Calu3 (cell line): ENCODE measurements around the gene QPRT. TPM values are rescaled to one million over a fixed set of nuclear protein-coding genes. Genes with fewer than 3 reads are reported as not detected.
"Not testable (repeated sequence)": the region's sequence is repeated elsewhere in the genome, so short reads cannot be mapped to it uniquely, and the experiment has no call there.

Experiments used
- BruUV-seq: library from RNA; stranded (reverse); fragments of 400-500 nt; replicated peaks from 2 replicates; lab custom pipeline; 2021; lab: Mats Ljungman, UMichigan
- CTCF ChIA-PET: fragments of 300-600 bp; sonication (Branson Sonifier 250); formaldehyde crosslinking; loops from one replicate; lab custom pipeline; 2022; ENCODE audit warnings: antibody characterized with exemption; lab: Charles Lee
- DNase-seq: peaks from one replicate; pipeline ENCODE4 v3.0.0; 2022
- H3K27ac Mint-ChIP-seq: one replicate; pipeline ENCODE4 v1.8.0; 2022; ENCODE audit warnings: mixed read lengths; ENCODE audit not compliant: unreplicated experiment
- H3K27me3 Mint-ChIP-seq: one replicate; pipeline ENCODE4 v1.8.0; 2022; ENCODE audit warnings: mixed read lengths; ENCODE audit not compliant: unreplicated experiment
- H3K36me3 Mint-ChIP-seq: one replicate; pipeline ENCODE4 v1.8.0; 2022; ENCODE audit warnings: mild to moderate bottlenecking, moderate library complexity, mixed read lengths; ENCODE audit not compliant: insufficient read depth, unreplicated experiment
- H3K4me1 Mint-ChIP-seq: one replicate; pipeline ENCODE4 v1.8.0; 2022; ENCODE audit warnings: mild to moderate bottlenecking, low read depth, mixed read lengths; ENCODE audit not compliant: unreplicated experiment
- H3K4me3 Mint-ChIP-seq: one replicate; pipeline ENCODE4 v1.8.0; 2022; ENCODE audit warnings: mild to moderate bottlenecking, low read depth, moderate library complexity, mixed read lengths; ENCODE audit not compliant: unreplicated experiment
- H3K9me3 Mint-ChIP-seq: one replicate; pipeline ENCODE4 v1.8.0; 2022; ENCODE audit warnings: low read depth, mixed read lengths; ENCODE audit not compliant: unreplicated experiment
- CTCF ChIP-seq: fragments of 200-600 bp; IDR thresholded peaks from one replicate; pipeline ENCODE4 v1.8.0; 2022; ENCODE audit warnings: antibody characterized with exemption; ENCODE audit not compliant: unreplicated experiment
- intact Hi-C: fragments of 100-400 bp; cut with micrococcal nuclease; formaldehyde crosslinking; loops from one replicate; pipeline ENCODE4 v1.10.0; 2022; ENCODE audit not compliant: unreplicated experiment
- total RNA-seq: library from RNA; stranded (reverse); gene quantifications from 2 replicates; pipeline ENCODE4 v1.2.3, GENCODE V29; 2022

QPRT gene
- total RNA-seq, 1 experiment from 2014 or later, result 4.6 TPM

GRCh38 chr16:29700253-29700987 is 21.4 kb downstream of the QPRT start:
- peaks cover 30% of the 10 kb centered on the region for H3K27me3 Mint-ChIP-seq
- CTCF ChIA-PET, result interaction anchor here (0.5 to 3.1 kb wide), 16 partner anchors 10 to 335 kb away, joined by 3 to 30 read pairs (median 7); partner anchors contain the start of genes KIF22, PAGR1 and SEZ6L2
- H3K4me3 Mint-ChIP-seq, result no peak overlapping the region
- H3K9me3 Mint-ChIP-seq, result no peaks in the 10 kb centered on the region
- BruUV-seq, result no TSS peak
- no peaks in the 10 kb centered on the region for H3K36me3 Mint-ChIP-seq
- peak; percentile 87 for DNase-seq
- peak; percentile 93 for TF ChIP-seq CTCF
- H3K4me1 Mint-ChIP-seq, result peaks cover 16% of the 10 kb centered on the region
- intact Hi-C loops, result loop anchor here (1.0 to 10.0 kb wide), 3 partner anchors 114 to 322 kb away; partner anchors contain the start of genes C16orf92, PAGR1 and PRRT2
- H3K27ac Mint-ChIP-seq, result peak overlapping the region; percentile 18

- Mint-ChIP-seq H3K27ac (no peak overlapping the region), H3K4me3 (no peak overlapping the region), H3K36me3 (no peaks in the 10 kb centered on the region), H3K4me1 (peaks cover 16% of the 10 kb centered on the region), H3K9me3 (no peaks in the 10 kb centered on the region), H3K27me3 (peaks cover 30% of the 10 kb centered on the region)
- CTCF ChIA-PET, result interaction anchor here (0.8 to 3.1 kb wide), 9 partner anchors 20 to 331 kb away, joined by 5 to 30 read pairs (median 11); partner anchors contain the start of genes KIF22, PAGR1 and SEZ6L2
- DNase-seq, result no peak
- TF ChIP-seq CTCF, result no peak
- BruUV-seq, result no TSS peak
- intact Hi-C loops, result loop anchor here (5.0 to 10.0 kb wide), 2 partner anchors 114 to 321 kb away; partner anchors contain the start of genes C16orf92, PAGR1 and PRRT2
Observed at GRCh38 chr16:29701214-29701555, 22.2 kb downstream of the QPRT start.

GRCh38 chr16:29702269-29702668 is 23.3 kb downstream of the QPRT start:
- intact Hi-C loops, result loop anchor here (5.0 to 10.0 kb wide), 2 partner anchors 113 to 320 kb away; partner anchors contain the start of genes C16orf92, PAGR1 and PRRT2
- H3K9me3 Mint-ChIP-seq, result no peaks in the 10 kb centered on the region
- no peak overlapping the region for H3K27ac Mint-ChIP-seq
- no TSS peak for BruUV-seq
- H3K4me1 Mint-ChIP-seq, result peaks cover 16% of the 10 kb centered on the region
- no peak for TF ChIP-seq CTCF
- H3K27me3 Mint-ChIP-seq, result peaks cover 26% of the 10 kb centered on the region
- no peaks in the 10 kb centered on the region for H3K36me3 Mint-ChIP-seq
- no peak for DNase-seq
- CTCF ChIA-PET, result interaction anchor here (3.1 kb wide), 1 partner anchor 27 kb away, joined by 16 read pairs; no protein-coding TSS in a partner anchor
- H3K4me3 Mint-ChIP-seq, result no peak overlapping the region

GRCh38 chr16:29705030-29705429 is 26.1 kb downstream of the QPRT start:
- BruUV-seq, result no TSS peak
- Mint-ChIP-seq H3K4me3 (no peak overlapping the region), H3K9me3 (peaks cover 2% of the 10 kb centered on the region), H3K36me3 (no peaks in the 10 kb centered on the region), H3K27me3 (no peaks in the 10 kb centered on the region), H3K4me1 (peaks cover 13% of the 10 kb centered on the region), H3K27ac (no peak overlapping the region)
- DNase-seq, result no peak
- intact Hi-C loops, result loop anchor here (10.0 kb wide), 1 partner anchor 110 kb away; the partner anchor contains the start of genes PAGR1 and PRRT2
- CTCF ChIA-PET, result interaction anchor here (0.7 kb wide), 1 partner anchor 197 kb away, joined by 3 read pairs; no protein-coding TSS in a partner anchor
- no peak for TF ChIP-seq CTCF

GRCh38 chr16:29707160-29707559 is 28.2 kb downstream of the QPRT start:
- not testable (repeated sequence) for H3K36me3 Mint-ChIP-seq, BruUV-seq, H3K9me3 Mint-ChIP-seq, H3K27ac Mint-ChIP-seq, H3K4me3 Mint-ChIP-seq, H3K27me3 Mint-ChIP-seq, DNase-seq
- peaks cover 18% of the 10 kb centered on the region for H3K4me1 Mint-ChIP-seq
- CTCF ChIA-PET, result interaction anchor here (1.0 kb wide), 1 partner anchor 16 kb away, joined by 3 read pairs; no protein-coding TSS in a partner anchor
- intact Hi-C loops, result loop anchor here (10.0 kb wide), 1 partner anchor 108 kb away; the partner anchor contains the start of genes PAGR1 and PRRT2
